ENCODE measurements around the gene ASB2.

The ASB2 gene

GRCh38 chr14:93895023-93895604, 81.3 kb downstream of the ASB2 start:
- Histone ChIP-seq H3K36me3 (ENCODE audit: control insufficient read depth, insufficient read depth, low read length) (no peaks in the 10 kb centered on the region), H3K27ac (ENCODE audit: low read depth, low read length) (no peak overlapping the region), H3K4me3 (ENCODE audit: low read depth, low read length) (no peak overlapping the region), H3K9ac (ENCODE audit: low read length) (no peak overlapping the region), H3K27me3 (ENCODE audit: control insufficient read depth, insufficient read depth, low read length) (peaks cover 10% of the 10 kb centered on the region; the same call in 1 of the 2 replicates), H3K9me3 (ENCODE audit: control insufficient read depth, insufficient read depth, low read depth, low read length) (no peaks in the 10 kb centered on the region), H3K4me1 (ENCODE audit: control insufficient read depth, insufficient read depth, low read length) (peaks cover 44% of the 10 kb centered on the region)

GRCh38 chr14:93893661-93894261, 82.6 kb downstream of the ASB2 start:
- peaks cover 18% of the 10 kb centered on the region; the same call in 1 of the 2 replicates for H3K27me3 ChIP-seq (ENCODE audit: control insufficient read depth, insufficient read depth, low read length)
- no peak overlapping the region for H3K4me3 ChIP-seq (ENCODE audit: low read depth, low read length)

GRCh38 chr14:93892923-93893558, 83.3 kb downstream of the ASB2 start:
- H3K9ac ChIP-seq (ENCODE audit: low read length): no peak overlapping the region
- no peaks in the 10 kb centered on the region for H3K36me3 ChIP-seq (ENCODE audit: control insufficient read depth, insufficient read depth, low read length)
- peaks cover 22% of the 10 kb centered on the region; the same call in 1 of the 2 replicates for H3K27me3 ChIP-seq (ENCODE audit: control insufficient read depth, insufficient read depth, low read length)
- H3K4me1 ChIP-seq (ENCODE audit: control insufficient read depth, insufficient read depth, low read length): peaks cover 44% of the 10 kb centered on the region
- no peaks in the 10 kb centered on the region for H3K9me3 ChIP-seq (ENCODE audit: control insufficient read depth, insufficient read depth, low read depth, low read length)
- no peak overlapping the region for H3K27ac ChIP-seq (ENCODE audit: low read depth, low read length)
- H3K4me3 ChIP-seq (ENCODE audit: low read depth, low read length): no peak overlapping the region

More at GRCh38 chr14:93893661-93894261, 82.6 kb downstream of the ASB2 start:
- H3K9ac ChIP-seq (ENCODE audit: low read length): no peak overlapping the region
- no peaks in the 10 kb centered on the region for H3K9me3 ChIP-seq (ENCODE audit: control insufficient read depth, insufficient read depth, low read depth, low read length)
- H3K27ac ChIP-seq (ENCODE audit: low read depth, low read length): no peak overlapping the region
- H3K4me1 ChIP-seq (ENCODE audit: control insufficient read depth, insufficient read depth, low read length): peaks cover 44% of the 10 kb centered on the region
- H3K36me3 ChIP-seq (ENCODE audit: control insufficient read depth, insufficient read depth, low read length): no peaks in the 10 kb centered on the region

DNA sequence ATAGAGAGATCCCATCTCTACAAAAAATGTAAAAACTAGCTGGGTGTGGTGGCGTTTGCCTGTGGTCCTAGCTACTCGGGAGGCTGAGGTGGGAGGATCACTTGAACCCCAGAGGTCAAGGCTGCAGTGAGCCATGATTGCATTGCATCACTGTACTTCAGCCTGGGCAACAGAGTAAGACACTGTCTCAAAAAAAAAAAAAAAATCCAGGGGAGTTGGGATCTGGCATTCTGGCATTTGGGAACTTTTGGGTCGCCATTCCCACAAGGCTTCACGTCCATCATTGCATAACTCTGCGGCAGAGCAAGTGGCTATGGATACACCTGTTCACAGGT, 83.9 kb downstream of the ASB2 start:
- Histone ChIP-seq H3K4me3 (ENCODE audit: low read depth, low read length) (no peak overlapping the region), H3K27ac (ENCODE audit: low read depth, low read length) (no peak overlapping the region), H3K27me3 (ENCODE audit: control insufficient read depth, insufficient read depth, low read length) (peaks cover 22% of the 10 kb centered on the region; the same call in 1 of the 2 replicates)

DNA sequence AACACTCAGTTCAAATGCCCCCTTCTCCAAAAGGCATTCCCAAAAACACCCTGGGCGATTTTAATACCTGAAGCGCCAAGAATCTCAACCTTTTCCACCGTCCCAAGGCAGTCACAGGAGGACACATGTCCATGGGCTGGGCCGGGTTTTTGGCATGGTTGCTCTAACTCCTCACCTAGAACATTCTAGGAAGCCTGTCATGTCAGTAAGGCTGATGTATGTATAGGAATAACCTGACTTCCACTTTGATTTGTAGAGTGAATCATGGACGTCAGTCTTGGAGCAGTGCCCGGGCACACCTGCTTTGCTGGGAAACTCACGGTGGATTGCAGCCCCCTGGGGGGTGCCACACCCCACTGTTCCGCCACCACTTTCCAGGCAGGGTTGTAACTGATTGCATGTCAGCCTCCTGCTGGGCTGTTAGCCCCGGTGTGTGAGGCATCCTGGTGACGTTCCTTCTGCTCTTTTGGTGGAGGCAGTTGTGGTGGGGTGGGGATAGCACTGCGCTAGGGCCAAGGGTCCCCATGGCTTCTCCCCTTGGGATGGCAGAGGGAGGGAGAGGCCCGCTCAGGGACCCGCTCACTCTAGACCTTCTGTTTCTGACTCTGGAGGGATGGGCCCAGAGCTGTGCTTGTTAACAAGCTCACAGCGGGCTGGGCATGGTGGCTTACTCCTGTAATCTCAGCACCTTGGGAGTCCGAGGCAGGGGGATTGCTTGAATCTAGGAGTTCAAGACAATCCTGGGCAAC, 84.4 kb downstream of the ASB2 start:
- H3K9me3 ChIP-seq (ENCODE audit: control insufficient read depth, insufficient read depth, low read depth, low read length): no peaks in the 10 kb centered on the region
- H3K4me1 ChIP-seq (ENCODE audit: control insufficient read depth, insufficient read depth, low read length): peaks cover 44% of the 10 kb centered on the region
- no peak overlapping the region for H3K27ac ChIP-seq (ENCODE audit: low read depth, low read length)
- H3K27me3 ChIP-seq (ENCODE audit: control insufficient read depth, insufficient read depth, low read length): peaks cover 22% of the 10 kb centered on the region; the same call in 1 of the 2 replicates
- no peak overlapping the region for H3K9ac ChIP-seq (ENCODE audit: low read length)
- no peak overlapping the region for H3K4me3 ChIP-seq (ENCODE audit: low read depth, low read length)
- H3K36me3 ChIP-seq (ENCODE audit: control insufficient read depth, insufficient read depth, low read length): no peaks in the 10 kb centered on the region

More for the DNA sequence above, 83.9 kb downstream of the ASB2 start:
- Histone ChIP-seq H3K4me1 (ENCODE audit: control insufficient read depth, insufficient read depth, low read length) (peaks cover 44% of the 10 kb centered on the region), H3K9me3 (ENCODE audit: control insufficient read depth, insufficient read depth, low read depth, low read length) (no peaks in the 10 kb centered on the region), H3K9ac (ENCODE audit: low read length) (no peak overlapping the region), H3K36me3 (ENCODE audit: control insufficient read depth, insufficient read depth, low read length) (no peaks in the 10 kb centered on the region)

DNA sequence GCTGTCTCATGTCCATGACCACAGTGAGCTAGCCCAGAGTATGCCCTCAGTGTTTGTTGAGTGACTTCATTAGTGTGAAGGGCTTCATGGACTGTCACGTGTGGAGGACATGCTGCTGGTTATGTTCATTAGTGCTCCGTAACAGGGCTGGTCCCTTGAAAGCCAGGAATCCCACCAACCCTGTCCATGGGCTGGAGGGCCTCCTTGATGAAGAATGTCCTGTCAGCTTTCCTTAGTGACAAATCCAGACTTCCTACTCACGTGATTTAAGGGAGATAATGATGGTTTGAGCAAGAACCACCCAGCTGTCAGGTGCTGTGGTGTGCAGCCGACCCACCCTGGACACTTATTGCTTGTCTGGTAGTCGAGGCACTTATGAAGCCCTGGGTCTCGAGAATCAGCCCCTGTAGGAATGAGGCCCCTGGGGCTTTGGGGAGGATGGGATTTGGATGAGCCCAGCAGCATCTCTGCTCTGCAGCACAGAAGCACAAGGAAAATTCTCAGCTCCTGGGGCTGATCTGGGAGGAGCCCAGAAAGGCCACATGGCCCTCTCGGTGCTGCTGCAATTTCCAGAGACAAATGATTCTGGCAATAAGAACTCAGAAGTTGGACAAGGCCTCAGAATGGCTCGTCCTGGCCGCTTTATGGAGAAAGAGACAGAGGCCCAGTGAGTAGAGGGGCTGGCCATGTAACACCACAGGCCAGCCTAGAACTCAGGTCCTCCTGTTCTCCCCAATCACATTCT, 86.5 kb downstream of the ASB2 start:
- peaks cover 37% of the 10 kb centered on the region for H3K4me1 ChIP-seq (ENCODE audit: control insufficient read depth, insufficient read depth, low read length)
- peaks cover 10% of the 10 kb centered on the region; the same call in 1 of the 2 replicates for H3K9me3 ChIP-seq (ENCODE audit: control insufficient read depth, insufficient read depth, low read depth, low read length)
- no peaks in the 10 kb centered on the region for H3K36me3 ChIP-seq (ENCODE audit: control insufficient read depth, insufficient read depth, low read length)
- H3K27ac ChIP-seq (ENCODE audit: low read depth, low read length): no peak overlapping the region
- no peak overlapping the region for H3K4me3 ChIP-seq (ENCODE audit: low read depth, low read length)
- H3K27me3 ChIP-seq (ENCODE audit: control insufficient read depth, insufficient read depth, low read length): peaks cover 22% of the 10 kb centered on the region; the same call in 1 of the 2 replicates
- no peak overlapping the region for H3K9ac ChIP-seq (ENCODE audit: low read length)

- no peak overlapping the region for H3K4me3 ChIP-seq (ENCODE audit: low read depth, low read length)
- H3K4me1 ChIP-seq (ENCODE audit: control insufficient read depth, insufficient read depth, low read length): peaks cover 28% of the 10 kb centered on the region
- peaks cover 22% of the 10 kb centered on the region; the same call in 1 of the 2 replicates for H3K27me3 ChIP-seq (ENCODE audit: control insufficient read depth, insufficient read depth, low read length)
- no peak overlapping the region for H3K9ac ChIP-seq (ENCODE audit: low read length)
- no peaks in the 10 kb centered on the region for H3K36me3 ChIP-seq (ENCODE audit: control insufficient read depth, insufficient read depth, low read length)
- H3K27ac ChIP-seq (ENCODE audit: low read depth, low read length): no peak overlapping the region
- H3K9me3 ChIP-seq (ENCODE audit: control insufficient read depth, insufficient read depth, low read depth, low read length): peaks cover 13% of the 10 kb centered on the region; the same call in 1 of the 2 replicates
These were observed 87.4 kb downstream of the ASB2 start for GRCh38 chr14:93888995-93889394.

DNA sequence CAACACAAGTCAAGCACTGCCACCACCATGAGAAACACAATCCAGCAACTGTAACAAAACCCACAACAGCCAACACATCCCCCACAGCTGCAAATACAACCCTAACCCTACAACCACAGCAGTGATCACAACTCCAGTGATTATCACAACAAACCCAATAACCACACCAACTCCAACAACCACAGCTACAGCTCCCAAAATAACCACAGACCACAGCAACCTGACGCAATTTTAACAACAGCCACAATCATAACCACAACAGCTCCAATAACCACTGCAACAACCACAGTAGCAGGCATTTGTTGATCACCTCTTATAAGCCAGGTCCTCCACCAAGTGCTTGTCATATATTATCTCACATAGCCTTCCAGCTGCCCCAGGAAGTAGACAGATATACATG, 91.4 kb downstream of the ASB2 start:
- peaks cover 23% of the 10 kb centered on the region for H3K9me3 ChIP-seq (ENCODE audit: control insufficient read depth, insufficient read depth, low read depth, low read length)
- H3K9ac ChIP-seq (ENCODE audit: low read length): no peak overlapping the region
- peaks cover 7% of the 10 kb centered on the region for H3K4me1 ChIP-seq (ENCODE audit: control insufficient read depth, insufficient read depth, low read length)
- H3K36me3 ChIP-seq (ENCODE audit: control insufficient read depth, insufficient read depth, low read length): no peaks in the 10 kb centered on the region
- no peak overlapping the region for H3K4me3 ChIP-seq (ENCODE audit: low read depth, low read length)
- H3K27ac ChIP-seq (ENCODE audit: low read depth, low read length): no peak overlapping the region
- peaks cover 11% of the 10 kb centered on the region; the same call in 1 of the 2 replicates for H3K27me3 ChIP-seq (ENCODE audit: control insufficient read depth, insufficient read depth, low read length)

Data from HUES6 (cell line).